ENCODE measurements around the gene CYP26A1. TPM values are rescaled to one million over a fixed set of nuclear protein-coding genes. Genes with fewer than 3 reads are reported as not detected.

CYP26A1 gene
- total and polyA plus RNA-seq, 2 donors (not counting 1 experiment from before 2014, with no cell fraction given) = under 0.01 TPM; not detected in 1

GRCh38 chr10:93077860-93078337 lies 4.2 kb downstream of the CYP26A1 start:
- Histone ChIP-seq H4K20me1 (ENCODE audit: control insufficient read depth, extremely low read depth, insufficient read depth, low read length) (no peaks in the 10 kb centered on the region), H3K4me1 (ENCODE audit: control insufficient read depth, extremely low read depth, insufficient read depth, low read length) (no peaks in the 10 kb centered on the region), H2AFZ (ENCODE audit: low read length) (no peak overlapping the region), H3K36me3 (ENCODE audit: control insufficient read depth, insufficient read depth, low read length) (no peaks in the 10 kb centered on the region), H3K9me3 (ENCODE audit: control insufficient read depth, insufficient read depth, low read depth, low read length) (no peaks in the 10 kb centered on the region), H3K79me2 (ENCODE audit: control insufficient read depth, insufficient read depth, low read length) (no peaks in the 10 kb centered on the region), H3K9ac (ENCODE audit: insufficient read depth, low read length) (no peak overlapping the region), H3K4me3 (replicated peaks in 1 of 4; ENCODE audit: control extremely low read depth in 1 of 4, insufficient read depth in 1 of 4, low read depth in 3 of 4, low read length in 4 of 4) (no peak overlapping the region), H3K4me2 (ENCODE audit: extremely low read depth, insufficient read depth, low read length) (no peak overlapping the region), H3K27ac (ENCODE audit: insufficient read depth, low read length) (no peak overlapping the region), H3K27me3 (ENCODE audit: control insufficient read depth, insufficient read depth, low read length) (peaks cover 31% of the 10 kb centered on the region)
- TF ChIP-seq CTCF (conservative IDR thresholded peaks at IDR 0.05 in 1 of 2, IDR thresholded peaks at IDR 0.05 in 1 of 2; ENCODE audit: low read depth in 1 of 2, low read length in 2 of 2) = no peak
- no peak for DNase-seq (ENCODE audit: low read depth in 2 of 2)

DNA sequence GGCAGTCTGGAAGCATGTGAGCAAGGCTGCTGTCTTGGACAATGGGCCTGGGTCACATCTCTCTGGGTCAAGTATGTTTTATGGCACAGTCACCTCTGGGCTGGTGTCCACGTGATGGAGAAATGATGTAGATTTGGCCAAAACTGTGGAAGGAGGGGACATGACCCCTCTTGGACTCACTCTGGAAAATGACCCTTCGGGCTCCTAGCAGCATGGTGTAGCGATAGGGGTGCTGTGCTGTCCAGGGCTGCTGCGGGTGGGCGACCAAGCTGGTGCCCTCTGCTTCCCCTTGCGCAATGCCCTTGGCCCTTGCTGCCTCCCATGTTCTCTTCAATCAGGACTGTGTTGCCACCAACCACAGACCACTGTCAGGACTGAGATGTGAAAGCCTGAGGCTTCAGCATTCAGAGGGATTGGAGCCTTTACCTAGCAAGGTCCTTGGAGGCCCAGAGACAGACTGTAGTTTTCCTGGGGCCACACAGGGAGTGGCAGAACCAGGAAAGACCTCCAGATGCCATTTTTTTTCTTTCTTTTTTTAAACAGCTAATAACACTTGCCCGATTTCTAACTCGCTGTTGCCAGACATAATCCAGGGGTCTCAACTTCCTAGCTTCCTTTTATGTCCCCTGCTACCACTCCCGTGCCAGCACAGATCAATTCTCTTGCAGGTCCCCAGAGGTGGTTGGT lies 6.1 kb downstream of the CYP26A1 start:
- H4K20me1 ChIP-seq (ENCODE audit: control insufficient read depth, extremely low read depth, insufficient read depth, low read length) = no peaks in the 10 kb centered on the region
- peaks cover 19% of the 10 kb centered on the region for H3K27me3 ChIP-seq (ENCODE audit: control insufficient read depth, insufficient read depth, low read length)
- H3K4me1 ChIP-seq (ENCODE audit: control insufficient read depth, extremely low read depth, insufficient read depth, low read length) = no peaks in the 10 kb centered on the region
- TF ChIP-seq CTCF (conservative IDR thresholded peaks at IDR 0.05 in 1 of 2, IDR thresholded peaks at IDR 0.05 in 1 of 2; ENCODE audit: low read depth in 1 of 2, low read length in 2 of 2) = no peak
- no peak for TF ChIP-seq EZH2 (IDR thresholded peaks at IDR 0.05; ENCODE audit: low read length, missing control alignments)
- H3K27ac ChIP-seq (ENCODE audit: insufficient read depth, low read length) = no peak overlapping the region
- DNase-seq (ENCODE audit: low read depth in 2 of 2) = no peak
- peak overlapping the region; percentile 36 for H2AFZ ChIP-seq (ENCODE audit: low read length)
- H3K4me3 ChIP-seq (replicated peaks in 1 of 4; ENCODE audit: control extremely low read depth in 1 of 4, insufficient read depth in 1 of 4, low read depth in 3 of 4, low read length in 4 of 4) = peak overlapping the region in 2 of 4 experiments; percentile 18 to 39
- no peaks in the 10 kb centered on the region for H3K79me2 ChIP-seq (ENCODE audit: control insufficient read depth, insufficient read depth, low read length)
- H3K4me2 ChIP-seq (ENCODE audit: extremely low read depth, insufficient read depth, low read length) = peak overlapping the region; percentile 51
- no peaks in the 10 kb centered on the region for H3K9me3 ChIP-seq (ENCODE audit: control insufficient read depth, insufficient read depth, low read depth, low read length)
- no peak overlapping the region for H3K9ac ChIP-seq (ENCODE audit: insufficient read depth, low read length)
- H3K36me3 ChIP-seq (ENCODE audit: control insufficient read depth, insufficient read depth, low read length) = no peaks in the 10 kb centered on the region

DNA sequence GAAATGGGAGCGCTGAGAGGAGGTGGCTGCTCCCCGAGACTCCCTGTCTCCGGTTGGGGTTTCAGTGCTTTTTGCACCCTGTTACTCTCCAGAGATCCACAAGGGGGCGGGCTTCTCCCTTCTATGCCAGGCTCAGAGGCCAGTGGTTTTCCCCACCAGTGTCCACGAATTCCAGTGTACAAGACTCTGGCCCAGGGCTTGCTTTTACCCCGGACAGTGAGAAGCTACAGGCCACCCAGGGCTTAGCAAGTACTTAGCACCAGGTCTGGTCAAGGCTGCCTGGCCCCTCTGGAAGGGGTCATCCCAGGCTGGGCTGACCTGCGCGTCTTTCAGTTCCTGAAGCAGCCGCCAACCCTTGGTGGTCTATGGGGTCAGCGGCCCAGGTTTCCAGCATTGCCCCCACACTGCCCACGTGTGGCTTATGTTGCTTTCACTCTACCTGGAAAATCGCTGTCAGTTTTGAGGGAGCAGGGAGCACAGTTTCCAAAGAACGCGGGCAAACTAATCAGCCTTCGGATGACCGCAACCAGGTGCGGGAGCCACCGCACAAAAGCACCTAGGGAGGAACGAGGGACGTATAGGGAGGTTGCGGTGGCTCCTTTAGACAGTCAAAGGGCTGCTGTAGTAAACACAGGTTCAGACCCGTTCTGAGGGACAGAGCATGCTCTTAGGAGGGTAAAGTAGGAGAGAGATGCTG lies 6.8 kb downstream of the CYP26A1 start:
- Histone ChIP-seq H3K36me3 (ENCODE audit: control insufficient read depth, insufficient read depth, low read length) (no peaks in the 10 kb centered on the region), H3K79me2 (ENCODE audit: control insufficient read depth, insufficient read depth, low read length) (no peaks in the 10 kb centered on the region), H3K27me3 (ENCODE audit: control insufficient read depth, insufficient read depth, low read length) (peaks cover 12% of the 10 kb centered on the region), H3K9me3 (ENCODE audit: control insufficient read depth, insufficient read depth, low read depth, low read length) (no peaks in the 10 kb centered on the region), H3K4me1 (ENCODE audit: control insufficient read depth, extremely low read depth, insufficient read depth, low read length) (no peaks in the 10 kb centered on the region), H3K4me3 (replicated peaks in 1 of 4; ENCODE audit: control extremely low read depth in 1 of 4, insufficient read depth in 1 of 4, low read depth in 3 of 4, low read length in 4 of 4) (peak overlapping the region in 2 of 4 experiments; percentile 18 to 39), H4K20me1 (ENCODE audit: control insufficient read depth, extremely low read depth, insufficient read depth, low read length) (no peaks in the 10 kb centered on the region), H2AFZ (ENCODE audit: low read length) (peak overlapping the region; percentile 36), H3K9ac (ENCODE audit: insufficient read depth, low read length) (no peak overlapping the region), H3K4me2 (ENCODE audit: extremely low read depth, insufficient read depth, low read length) (peak overlapping the region; percentile 51), H3K27ac (ENCODE audit: insufficient read depth, low read length) (no peak overlapping the region)
- DNase-seq (ENCODE audit: low read depth in 2 of 2) = peak; percentile 40 to 61
- TF ChIP-seq CTCF (conservative IDR thresholded peaks at IDR 0.05 in 1 of 2, IDR thresholded peaks at IDR 0.05 in 1 of 2; ENCODE audit: low read depth in 1 of 2, low read length in 2 of 2) (peak; percentile 78 to 92), EZH2 (IDR thresholded peaks at IDR 0.05; ENCODE audit: low read length, missing control alignments) (no peak)

Data from fibroblast of lung (primary cell).